NCI-H748 (cell line): ENCODE measurements around the gene FBLN1.
"Not testable (repeated sequence)": the region's sequence is repeated elsewhere in the genome, so short reads cannot be mapped to it uniquely, and the experiment has no call there.

Experiments
- DNase-seq: peaks from one replicate; lab custom pipeline; 2025; ENCODE audit not compliant: unreplicated experiment; lab: John Stamatoyannopoulos, UW

The FBLN1 gene

DNA sequence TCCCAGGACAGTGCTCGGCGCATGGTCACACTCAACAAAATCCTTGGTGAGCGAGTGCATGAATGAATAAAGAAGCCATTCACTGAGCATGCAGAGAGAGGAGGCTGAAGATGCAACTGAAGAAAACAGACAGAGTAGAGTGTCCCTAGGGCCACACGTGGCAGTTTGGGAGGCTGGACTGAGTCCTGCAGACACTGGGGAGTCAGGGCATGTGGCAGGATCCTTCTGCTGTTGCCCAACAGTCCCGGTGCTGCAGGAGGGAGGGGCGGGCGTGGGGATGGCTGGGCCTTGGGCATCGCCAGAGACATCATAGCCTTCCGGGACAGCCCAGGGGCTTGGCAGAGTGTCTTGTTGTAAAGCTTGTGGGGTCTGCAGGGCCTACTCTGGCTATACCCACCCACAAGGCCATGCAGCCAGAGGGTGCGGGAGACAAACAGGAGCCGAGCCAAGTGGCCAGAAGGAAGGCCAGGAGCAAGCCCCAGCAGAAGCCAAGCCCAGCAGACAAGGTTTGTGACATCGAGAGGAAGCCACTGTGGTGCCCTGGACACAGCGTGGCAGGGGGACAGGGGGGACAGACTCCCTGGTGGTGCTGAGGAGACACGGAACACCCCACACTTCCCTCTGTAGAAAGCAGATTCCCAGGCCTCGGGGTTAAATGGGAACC is 26.7 kb upstream of the FBLN1 start:
- no peak for DNase-seq

DNA sequence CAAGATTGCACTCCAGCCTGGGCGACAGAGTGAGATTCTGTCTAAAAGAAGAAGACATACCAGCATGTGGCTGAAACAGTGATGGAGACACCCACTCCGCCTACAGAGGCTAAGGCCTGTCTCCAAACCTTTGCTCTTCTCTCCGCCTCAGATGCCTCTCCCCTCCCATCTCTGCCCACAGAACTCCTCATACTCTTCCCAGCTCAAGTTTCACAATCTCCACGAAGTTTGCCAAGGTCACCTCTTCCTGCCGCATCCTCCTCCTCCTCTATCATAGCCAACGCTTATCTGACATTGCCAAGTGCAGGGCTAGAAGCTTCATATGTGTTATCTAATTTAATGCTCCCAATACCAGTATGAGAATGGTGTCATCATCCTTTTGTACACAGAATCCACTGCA is 25.9 kb upstream of the FBLN1 start:
- DNase-seq = no peak

- DNase-seq = no peak
These were observed 25.1 kb upstream of the FBLN1 start for GRCh38 chr22:45477366-45478107.

GRCh38 chr22:45478108-45478771 is 24.4 kb upstream of the FBLN1 start:
- DNase-seq = no peak

DNA sequence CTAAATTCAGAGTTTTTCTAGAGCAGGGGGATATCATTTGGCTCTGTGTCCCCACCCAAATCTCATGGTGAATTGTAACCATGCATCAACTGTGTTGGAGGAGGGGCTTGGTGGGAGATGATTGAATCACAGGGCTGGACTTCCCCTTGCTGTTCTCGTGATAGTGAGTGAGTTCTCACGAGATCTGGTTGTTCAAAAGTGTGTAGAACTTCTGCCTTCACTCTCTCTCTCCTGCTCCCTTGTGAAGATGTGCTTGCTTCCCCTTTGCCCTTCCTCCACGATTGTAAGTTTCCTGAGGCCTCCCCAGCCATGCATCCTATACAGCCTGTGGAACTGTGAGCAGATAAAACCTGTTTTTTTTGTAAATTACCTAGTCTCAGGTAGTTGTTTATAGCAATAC is 22.0 kb upstream of the FBLN1 start:
- no peak for DNase-seq

GRCh38 chr22:45481661-45482060 is 21.0 kb upstream of the FBLN1 start:
- no peak for DNase-seq

DNA sequence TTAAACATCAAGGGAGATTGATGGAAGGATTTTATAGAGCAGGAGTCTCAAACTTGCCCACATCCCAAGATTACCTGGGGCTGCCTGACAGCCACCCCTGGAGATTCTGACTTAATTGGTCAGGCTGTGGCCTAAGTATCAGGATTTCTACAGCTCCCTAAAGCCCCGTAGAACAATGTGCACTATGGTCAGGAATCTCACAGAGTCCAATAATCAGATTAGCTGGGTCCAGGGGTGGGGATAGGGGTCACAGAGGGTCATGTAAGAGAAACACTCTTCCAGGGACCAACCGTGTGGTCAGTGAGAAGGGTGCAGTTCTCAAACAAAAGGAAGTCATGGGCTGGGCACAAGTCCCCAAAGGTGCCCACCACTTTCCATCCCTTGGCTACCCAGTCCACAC is 20.5 kb upstream of the FBLN1 start:
- DNase-seq = no peak

DNA sequence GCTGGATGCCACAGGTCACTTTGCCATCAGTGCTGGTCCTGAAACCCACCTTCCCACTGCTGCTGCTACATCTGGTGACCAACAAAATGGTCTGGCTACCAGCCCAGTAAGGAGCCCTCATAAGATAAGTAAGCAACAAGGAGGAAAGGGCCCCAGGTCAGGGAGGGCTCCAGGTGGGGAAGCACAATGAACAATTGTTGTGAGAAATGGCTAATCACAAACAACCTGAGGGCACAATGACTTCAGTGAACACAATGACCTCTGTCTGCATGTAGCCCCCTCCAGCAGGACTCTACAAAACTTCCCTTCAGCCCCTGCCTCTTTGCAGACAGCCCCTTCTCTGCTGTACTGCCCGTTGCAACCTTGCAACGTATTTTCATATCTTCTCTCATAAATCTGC is 19.4 kb upstream of the FBLN1 start:
- DNase-seq = no peak

- no peak for DNase-seq
These were observed 18.7 kb upstream of the FBLN1 start for GRCh38 chr22:45483918-45484499.

- no peak for DNase-seq
These were observed 17.9 kb upstream of the FBLN1 start for GRCh38 chr22:45484742-45485141.

DNA sequence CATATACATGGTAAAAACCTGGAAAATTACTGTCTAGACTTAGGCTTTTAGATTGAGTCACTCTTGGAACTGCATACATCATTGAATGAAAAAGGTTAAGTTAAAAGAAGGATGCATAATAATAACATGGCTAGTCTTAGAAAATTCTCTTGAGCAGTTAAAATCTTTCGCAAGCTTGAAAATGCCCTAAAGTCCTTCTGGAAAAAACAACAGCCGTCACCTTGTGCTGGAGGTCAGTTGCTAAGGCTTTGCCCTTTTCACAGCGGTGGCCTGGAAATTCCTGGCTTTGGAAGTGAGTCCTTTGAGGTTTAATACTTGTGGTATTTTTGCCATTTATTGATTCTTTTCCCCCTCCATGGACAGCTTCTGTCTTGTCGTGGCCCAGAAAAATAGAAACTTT is 17.4 kb upstream of the FBLN1 start:
- no peak for DNase-seq

DNA sequence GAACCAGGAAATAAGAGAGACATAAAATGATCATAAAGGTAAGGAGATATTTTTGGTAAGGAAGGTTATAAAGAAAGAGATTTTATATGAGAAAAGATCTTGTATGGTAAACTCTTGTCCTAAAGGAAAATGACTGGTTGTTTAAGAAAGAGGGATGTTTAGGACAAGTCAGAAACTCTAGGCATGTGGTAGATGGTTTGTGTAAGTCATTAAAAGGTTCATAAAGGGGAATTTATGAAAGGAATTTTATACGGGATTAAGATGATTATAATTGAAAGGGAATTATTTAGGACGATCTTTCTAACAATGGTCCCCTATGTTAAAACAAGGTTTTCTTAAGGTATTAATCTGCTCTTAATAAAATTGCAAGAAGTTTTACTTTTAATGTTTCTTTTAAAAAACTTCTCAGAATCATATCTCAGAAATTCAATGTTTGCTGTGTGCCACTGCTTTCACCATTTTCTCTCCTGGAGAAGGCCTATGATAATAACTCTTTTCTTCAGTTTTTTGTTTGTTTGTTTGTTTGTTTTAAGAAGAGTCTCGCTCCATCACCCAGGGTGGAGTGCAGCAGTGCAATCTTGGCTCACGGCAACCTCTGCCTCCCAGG is 13.8 kb upstream of the FBLN1 start:
- no peak for DNase-seq

GRCh38 chr22:45490836-45491235 is 11.8 kb upstream of the FBLN1 start:
- no peak for DNase-seq

DNA sequence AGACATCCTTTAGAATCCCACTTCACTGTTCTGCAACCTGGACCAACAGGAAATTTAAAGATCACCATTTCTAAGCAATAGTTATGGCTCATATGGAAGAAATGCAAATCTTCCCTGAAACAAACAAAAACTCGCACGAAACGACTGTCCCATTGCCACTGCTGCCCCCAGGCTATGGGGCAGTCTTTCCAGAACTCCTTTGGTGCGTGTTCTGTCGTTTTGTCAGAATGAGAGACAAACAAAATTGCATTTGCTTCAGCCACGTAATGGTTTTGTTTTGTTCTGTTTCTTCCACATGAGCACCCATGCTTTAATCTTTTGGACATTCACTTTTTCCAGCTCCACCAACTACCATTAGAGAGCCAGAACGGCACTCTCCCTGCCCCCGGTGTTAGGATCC is 10.8 kb upstream of the FBLN1 start:
- DNase-seq = no peak

GRCh38 chr22:45493286-45493771 is 9.4 kb upstream of the FBLN1 start:
- no peak for DNase-seq

DNA sequence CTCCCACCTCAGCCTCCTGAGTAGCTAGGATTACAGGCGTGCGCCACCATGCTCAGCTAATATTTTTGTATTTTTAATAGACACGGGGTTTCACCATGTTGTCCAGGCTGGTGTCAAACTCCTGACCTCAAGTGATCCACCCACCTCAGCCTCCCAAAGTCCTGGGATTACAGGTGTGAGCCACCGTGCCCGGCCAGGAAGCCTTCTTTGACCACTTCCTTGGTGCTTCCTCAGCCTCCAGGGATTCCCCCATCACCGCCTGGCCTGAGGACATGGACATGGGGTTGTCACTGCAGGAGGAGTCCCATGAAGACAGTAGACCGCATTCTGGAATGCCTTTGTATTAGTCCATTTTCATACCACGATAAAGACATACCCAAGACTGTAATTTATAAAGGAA is 8.4 kb upstream of the FBLN1 start:
- DNase-seq = not testable (repeated sequence)

- DNase-seq = not testable (repeated sequence)
These were observed 7.1 kb upstream of the FBLN1 start for GRCh38 chr22:45495616-45496015.

- DNase-seq = peak; percentile 20
These were observed 6.2 kb upstream of the FBLN1 start for GRCh38 chr22:45496451-45496941.

DNA sequence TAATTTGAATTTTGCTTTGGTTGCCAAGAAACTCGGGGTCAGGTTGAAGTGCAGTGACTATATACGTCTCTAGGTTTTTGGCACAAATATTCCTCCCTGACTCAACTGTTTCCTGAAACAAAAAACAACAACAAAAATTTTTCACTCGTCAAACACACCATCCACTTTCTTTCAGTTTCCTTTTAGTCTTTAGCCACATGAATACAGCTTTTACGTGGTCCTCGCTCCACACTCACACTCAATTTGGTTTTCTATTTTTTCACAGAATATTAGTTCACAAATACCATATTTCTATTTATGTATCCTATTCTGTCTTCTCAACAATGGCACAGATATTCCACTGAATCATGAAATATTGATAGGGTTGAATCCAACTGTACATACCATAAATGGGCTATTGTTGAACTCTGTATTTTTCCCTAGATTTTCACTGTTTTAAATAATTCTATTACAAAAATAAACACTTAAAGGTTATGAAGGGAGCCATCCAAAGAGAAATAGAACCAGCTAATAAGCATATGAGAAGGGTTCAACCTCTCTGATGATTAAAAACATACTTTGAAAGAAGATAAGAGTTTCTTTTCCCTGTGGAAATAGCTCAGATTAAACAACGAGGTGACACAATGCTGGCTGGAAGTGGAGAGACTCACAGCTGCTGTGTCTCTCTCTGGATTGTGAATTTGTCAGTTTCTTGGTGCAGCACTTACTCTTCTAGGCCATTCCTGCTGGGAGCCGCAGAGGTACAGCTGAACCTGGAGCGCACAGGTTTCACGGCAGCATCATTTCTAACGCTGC is 5.1 kb upstream of the FBLN1 start:
- DNase-seq = no peak

DNA sequence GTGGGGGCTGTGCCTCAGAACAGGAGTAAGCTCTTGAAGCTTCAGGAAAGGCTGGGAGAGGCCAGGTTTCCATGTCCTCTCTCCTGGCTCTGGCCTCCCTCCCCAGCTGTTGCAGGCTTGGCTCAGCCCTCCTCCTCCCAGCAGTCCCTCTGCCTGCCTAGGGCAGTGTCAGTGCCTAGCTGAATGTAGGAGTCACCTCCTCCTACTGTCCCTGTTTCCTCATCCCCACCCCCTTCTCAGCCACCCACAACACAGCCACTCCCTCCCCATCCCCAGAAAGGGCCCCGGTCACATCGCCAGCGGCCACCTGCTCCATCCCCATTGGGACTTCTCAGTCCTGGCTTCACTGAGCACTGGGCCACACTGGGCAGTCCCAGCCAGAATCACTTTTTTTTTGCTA is 2.9 kb upstream of the FBLN1 start:
- no peak for DNase-seq
